ENCODE data around the gene MYO15A.

The MYO15A gene

DNA sequence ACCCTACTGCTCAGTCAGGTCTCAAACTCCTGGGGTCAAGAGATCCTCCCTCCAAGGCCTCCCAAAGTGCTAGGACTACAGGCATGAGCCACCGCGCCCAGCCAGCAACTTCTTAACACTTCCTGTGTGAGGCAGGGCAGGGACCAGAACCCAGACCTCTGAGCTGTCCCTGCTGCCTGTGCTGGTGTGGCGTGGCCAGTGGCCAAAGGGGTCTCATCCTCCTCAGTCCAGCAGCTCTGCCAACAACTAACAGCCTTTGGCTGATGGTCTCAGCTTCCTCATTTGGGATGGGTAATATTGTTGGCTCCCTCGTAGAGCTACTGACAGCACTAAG, 115.5 kb downstream of the MYO15A start:
- no peak overlapping the region for H3K4me3 ChIP-seq (ENCODE audit: low read depth, low read length)
- no peak for DNase-seq (ENCODE audit: low read depth)
- TF ChIP-seq, protein P1, sequence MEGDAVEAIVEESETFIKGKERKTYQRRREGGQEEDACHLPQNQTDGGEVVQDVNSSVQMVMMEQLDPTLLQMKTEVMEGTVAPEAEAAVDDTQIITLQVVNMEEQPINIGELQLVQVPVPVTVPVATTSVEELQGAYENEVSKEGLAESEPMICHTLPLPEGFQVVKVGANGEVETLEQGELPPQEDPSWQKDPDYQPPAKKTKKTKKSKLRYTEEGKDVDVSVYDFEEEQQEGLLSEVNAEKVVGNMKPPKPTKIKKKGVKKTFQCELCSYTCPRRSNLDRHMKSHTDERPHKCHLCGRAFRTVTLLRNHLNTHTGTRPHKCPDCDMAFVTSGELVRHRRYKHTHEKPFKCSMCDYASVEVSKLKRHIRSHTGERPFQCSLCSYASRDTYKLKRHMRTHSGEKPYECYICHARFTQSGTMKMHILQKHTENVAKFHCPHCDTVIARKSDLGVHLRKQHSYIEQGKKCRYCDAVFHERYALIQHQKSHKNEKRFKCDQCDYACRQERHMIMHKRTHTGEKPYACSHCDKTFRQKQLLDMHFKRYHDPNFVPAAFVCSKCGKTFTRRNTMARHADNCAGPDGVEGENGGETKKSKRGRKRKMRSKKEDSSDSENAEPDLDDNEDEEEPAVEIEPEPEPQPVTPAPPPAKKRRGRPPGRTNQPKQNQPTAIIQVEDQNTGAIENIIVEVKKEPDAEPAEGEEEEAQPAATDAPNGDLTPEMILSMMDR (IDR thresholded peaks at IDR 0.05; ENCODE audit: low read depth, low read length, missing control alignments): no peak
- in situ Hi-C loops (cut with HindIII; ENCODE audit: low sequenced_read_pairs): loop anchor here (5.0 kb wide), 1 partner anchor 37 kb away; no protein-coding TSS in a partner anchor

- DNase-seq (ENCODE audit: low read depth): no peak
- peak overlapping the region; percentile 31 for H3K4me3 ChIP-seq (ENCODE audit: low read depth, low read length)
- TF ChIP-seq, protein P1 (IDR thresholded peaks at IDR 0.05; ENCODE audit: low read depth, low read length, missing control alignments): no peak
- in situ Hi-C loops (cut with HindIII; ENCODE audit: low sequenced_read_pairs): loop anchor here (5.0 kb wide), 1 partner anchor 37 kb away; no protein-coding TSS in a partner anchor
These were observed 116.0 kb downstream of the MYO15A start for GRCh38 chr17:18224387-18225120.

- in situ Hi-C loops (cut with HindIII; ENCODE audit: low sequenced_read_pairs): no loop called here
- peak; percentile 83 for DNase-seq (ENCODE audit: low read depth)
- H3K4me3 ChIP-seq (ENCODE audit: low read depth, low read length): peak within 1 kb of the TSS; percentile 77
- TF ChIP-seq, protein P1 (IDR thresholded peaks at IDR 0.05; ENCODE audit: low read depth, low read length, missing control alignments): no peak
These were observed 116.6 kb downstream of the MYO15A start, which contains the start of gene LLGL1 for GRCh38 chr17:18225121-18225641. Gene LLGL1 (plus strand): TSS chr17:18225635. CDS start chr17:18225683, 48 bp downstream.

DNA sequence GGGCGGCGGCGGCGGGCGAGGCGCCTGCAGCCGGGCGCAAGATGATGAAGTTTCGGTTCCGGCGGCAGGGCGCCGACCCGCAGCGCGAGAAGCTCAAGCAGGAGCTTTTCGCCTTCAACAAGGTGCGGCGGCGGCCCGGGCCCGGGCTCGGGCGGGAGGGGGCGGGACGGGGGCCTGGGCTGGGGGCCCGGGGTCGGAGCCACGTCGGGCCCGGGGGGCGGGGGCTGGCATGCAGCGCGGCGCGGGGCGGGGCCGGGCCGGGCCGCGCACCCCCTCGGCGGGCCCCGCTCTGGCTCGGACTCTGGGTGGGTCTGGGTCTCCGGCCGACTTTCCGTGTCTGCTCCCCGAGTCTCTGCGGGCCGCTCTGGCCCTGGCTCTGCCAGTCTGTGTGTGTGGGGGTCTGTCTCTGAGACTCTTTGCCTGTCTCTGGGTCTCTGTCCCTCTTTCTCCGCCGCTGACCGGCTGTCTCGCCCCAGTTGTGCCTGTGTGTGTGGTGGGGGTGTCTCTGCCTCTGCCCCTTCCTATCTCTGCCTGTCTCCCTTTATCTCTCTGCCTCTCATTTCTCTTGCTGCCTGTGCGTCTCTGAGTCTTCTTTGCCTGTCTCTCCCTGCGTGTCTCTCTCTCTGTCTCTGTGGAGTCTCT, 117.2 kb downstream of the MYO15A start:
- TF ChIP-seq, protein P1 (IDR thresholded peaks at IDR 0.05; ENCODE audit: low read depth, low read length, missing control alignments): no peak
- in situ Hi-C loops (cut with HindIII; ENCODE audit: low sequenced_read_pairs): no loop called here
- peak overlapping the region; percentile 77 for H3K4me3 ChIP-seq (ENCODE audit: low read depth, low read length)
- no peak for DNase-seq (ENCODE audit: low read depth)

DNA sequence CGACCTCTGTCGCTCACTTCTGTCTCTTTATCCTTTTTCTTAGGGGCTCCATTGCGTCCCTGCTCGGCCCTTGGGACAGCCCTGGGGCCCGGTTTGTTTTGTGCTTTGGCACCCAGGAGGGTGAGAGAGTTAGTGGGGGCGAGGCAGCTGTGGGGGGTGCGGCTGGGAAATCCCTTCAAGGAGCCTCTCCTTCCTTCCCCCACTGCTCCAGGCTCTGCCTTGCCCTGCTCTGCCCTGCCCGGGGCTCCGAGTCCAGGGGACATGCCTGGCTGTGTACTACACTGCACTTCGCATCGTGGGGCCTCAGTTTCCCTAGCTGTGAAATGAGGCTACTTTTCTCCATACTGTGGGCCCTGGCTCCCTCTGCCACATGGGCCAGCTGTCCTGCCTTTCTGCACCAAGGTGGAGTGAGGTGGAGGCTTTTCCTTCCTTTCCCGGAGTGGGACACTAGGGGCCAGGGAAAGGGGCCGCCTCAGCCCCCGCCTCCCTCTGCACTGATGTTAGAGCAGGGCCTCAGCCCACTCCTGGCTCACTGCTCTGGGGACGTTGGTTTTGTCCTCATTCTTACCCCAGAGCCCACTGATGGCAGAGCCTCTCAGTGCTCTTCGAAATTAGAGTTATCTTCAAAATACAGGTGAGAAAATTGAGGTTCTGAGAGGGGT, 117.9 kb downstream of the MYO15A start:
- no peak for DNase-seq (ENCODE audit: low read depth)
- TF ChIP-seq, protein P1 (IDR thresholded peaks at IDR 0.05; ENCODE audit: low read depth, low read length, missing control alignments): no peak
- peak overlapping the region; percentile 77 for H3K4me3 ChIP-seq (ENCODE audit: low read depth, low read length)
- in situ Hi-C loops (cut with HindIII; ENCODE audit: low sequenced_read_pairs): no loop called here

DNA sequence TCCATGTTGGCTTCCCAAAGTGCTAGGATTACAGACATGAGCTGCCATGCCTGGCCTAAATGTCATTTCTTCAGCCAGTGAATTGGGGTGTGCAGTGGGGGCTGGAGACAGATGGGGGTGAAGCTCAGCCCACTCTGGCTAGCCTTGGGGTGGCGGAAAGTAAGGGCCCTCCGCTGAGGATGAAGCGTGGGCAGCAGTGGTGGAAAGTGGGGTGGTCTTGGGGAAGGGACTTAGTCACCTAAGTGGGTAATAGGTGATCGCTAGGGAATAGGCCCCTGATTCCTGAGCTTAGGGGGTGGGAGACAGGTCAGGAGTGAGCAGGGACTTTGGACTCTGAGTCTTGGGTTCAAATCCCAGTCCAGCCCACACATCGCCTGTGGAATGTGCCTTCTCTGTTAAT, 119.1 kb downstream of the MYO15A start:
- TF ChIP-seq, protein P1 (IDR thresholded peaks at IDR 0.05; ENCODE audit: low read depth, low read length, missing control alignments): no peak
- no peak for DNase-seq (ENCODE audit: low read depth)
- in situ Hi-C loops (cut with HindIII; ENCODE audit: low sequenced_read_pairs): no loop called here
- H3K4me3 ChIP-seq (ENCODE audit: low read depth, low read length): no peak overlapping the region

Data from astrocyte of the cerebellum (primary cell).